Measurements from ENCODE around the gene PPP2R5C. TPM values are rescaled to one million over a fixed set of nuclear protein-coding genes. Genes with fewer than 3 reads are reported as not detected.

PPP2R5C gene
- total and polyA plus RNA-seq, 9 of the 15 experiments (the other 6 are each of a cell fraction or from before 2014, with no cell fraction given): 284 to 617 (median 395) TPM

- TF ChIP-seq NR0B1 (IDR thresholded peaks at IDR 0.05; ENCODE audit: partially characterized antibody): no peak
- no peak for TF ChIP-seq TOE1 (IDR thresholded peaks at IDR 0.05; ENCODE audit: borderline replicate concordance)
- no peak for TF ChIP-seq TOE1 (CRISPR knock-in tag; IDR thresholded peaks at IDR 0.05; ENCODE audit: borderline replicate concordance, low read depth)
- TF ChIP-seq GATAD2B (IDR thresholded peaks at IDR 0.05; ENCODE audit: borderline replicate concordance): no peak
- TF ChIP-seq HNRNPL (IDR thresholded peaks at IDR 0.05; ENCODE audit: low read depth, low read length): no peak
- peak; percentile 94 for TF ChIP-seq TFAP4 (CRISPR knock-in tag; IDR thresholded peaks at IDR 0.05; ENCODE audit: borderline replicate concordance)
- TF ChIP-seq, protein P1, sequence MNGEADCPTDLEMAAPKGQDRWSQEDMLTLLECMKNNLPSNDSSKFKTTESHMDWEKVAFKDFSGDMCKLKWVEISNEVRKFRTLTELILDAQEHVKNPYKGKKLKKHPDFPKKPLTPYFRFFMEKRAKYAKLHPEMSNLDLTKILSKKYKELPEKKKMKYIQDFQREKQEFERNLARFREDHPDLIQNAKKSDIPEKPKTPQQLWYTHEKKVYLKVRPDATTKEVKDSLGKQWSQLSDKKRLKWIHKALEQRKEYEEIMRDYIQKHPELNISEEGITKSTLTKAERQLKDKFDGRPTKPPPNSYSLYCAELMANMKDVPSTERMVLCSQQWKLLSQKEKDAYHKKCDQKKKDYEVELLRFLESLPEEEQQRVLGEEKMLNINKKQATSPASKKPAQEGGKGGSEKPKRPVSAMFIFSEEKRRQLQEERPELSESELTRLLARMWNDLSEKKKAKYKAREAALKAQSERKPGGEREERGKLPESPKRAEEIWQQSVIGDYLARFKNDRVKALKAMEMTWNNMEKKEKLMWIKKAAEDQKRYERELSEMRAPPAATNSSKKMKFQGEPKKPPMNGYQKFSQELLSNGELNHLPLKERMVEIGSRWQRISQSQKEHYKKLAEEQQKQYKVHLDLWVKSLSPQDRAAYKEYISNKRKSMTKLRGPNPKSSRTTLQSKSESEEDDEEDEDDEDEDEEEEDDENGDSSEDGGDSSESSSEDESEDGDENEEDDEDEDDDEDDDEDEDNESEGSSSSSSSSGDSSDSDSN (IDR thresholded peaks at IDR 0.05; ENCODE audit: borderline replicate concordance in 1 of 2, low read depth in 2 of 2, low read length in 2 of 2): peak in 1 of 2 experiments; percentile 48; a peak in 1 of 4 replicates
- TF ChIP-seq, protein P2, sequence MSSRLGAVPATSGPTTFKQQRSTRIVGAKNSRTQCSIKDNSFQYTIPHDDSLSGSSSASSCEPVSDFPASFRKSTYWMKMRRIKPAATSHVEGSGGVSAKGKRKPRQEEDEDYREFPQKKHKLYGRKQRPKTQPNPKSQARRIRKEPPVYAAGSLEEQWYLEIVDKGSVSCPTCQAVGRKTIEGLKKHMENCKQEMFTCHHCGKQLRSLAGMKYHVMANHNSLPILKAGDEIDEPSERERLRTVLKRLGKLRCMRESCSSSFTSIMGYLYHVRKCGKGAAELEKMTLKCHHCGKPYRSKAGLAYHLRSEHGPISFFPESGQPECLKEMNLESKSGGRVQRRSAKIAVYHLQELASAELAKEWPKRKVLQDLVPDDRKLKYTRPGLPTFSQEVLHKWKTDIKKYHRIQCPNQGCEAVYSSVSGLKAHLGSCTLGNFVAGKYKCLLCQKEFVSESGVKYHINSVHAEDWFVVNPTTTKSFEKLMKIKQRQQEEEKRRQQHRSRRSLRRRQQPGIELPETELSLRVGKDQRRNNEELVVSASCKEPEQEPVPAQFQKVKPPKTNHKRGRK (tag; IDR thresholded peaks at IDR 0.05): no peak
- peak; percentile 43 for TF ChIP-seq TAF9B (IDR thresholded peaks at IDR 0.05; ENCODE audit: partially characterized antibody)
- TF ChIP-seq CTCF (IDR thresholded peaks at IDR 0.05 in 2 of 3, conservative IDR thresholded peaks at IDR 0.05 in 1 of 3; ENCODE audit: insufficient read depth in 2 of 3, low read depth in 1 of 3, low read length in 3 of 3): peak in 1 of 3 experiments; percentile 7; a peak in 1 of 6 replicates
- no peak for TF ChIP-seq BCLAF1 (IDR thresholded peaks at IDR 0.05; ENCODE audit: borderline replicate concordance in 1 of 2, control insufficient read depth in 1 of 2, low read depth in 2 of 2, low read length in 1 of 2)
- TF ChIP-seq PREB (CRISPR knock-in tag; IDR thresholded peaks at IDR 0.05): no peak
- peak in 1 of 2 experiments; percentile 68; a peak in 1 of 4 replicates for TF ChIP-seq TBL1XR1 (IDR thresholded peaks at IDR 0.05; ENCODE audit: low read length in 2 of 2)
Measured at GRCh38 chr14:101927859-101928258, 166.3 kb downstream of the PPP2R5C start (continued).
